HepG2 (cell line): ENCODE data around the gene CNPY4. TPM values are rescaled to one million over a fixed set of nuclear protein-coding genes. Genes with fewer than 3 reads are reported as not detected.

ENCODE experiments used
- ATF2 ChIP-seq: sonication (generic); formaldehyde crosslinking; IDR thresholded peaks from 2 replicates; pipeline ENCODE4 v1.4.0; 2020; ENCODE audit warnings: missing genetic modification reagents
- ATF7 ChIP-seq, 2 experiments: fragments of 450-650 bp in 1 of 2; sonication (generic) in 1 of 2; formaldehyde crosslinking in 1 of 2; IDR thresholded peaks; 2 replicates each; pipeline versions ENCODE4 v1.4.0 to v1.6.1; 2016 to 2020; ENCODE audit warnings: antibody characterized with exemption in 1 of 2, mild to moderate bottlenecking in 1 of 2, missing genetic modification reagents in 1 of 2
- CEBPB ChIP-seq: IDR thresholded peaks from 2 replicates; pipeline ENCODE4 v1.6.1; 2011; ENCODE audit warnings: low read depth, low read length, improper control_type of control experiment, borderline replicate concordance
- CEBPG ChIP-seq: IDR thresholded peaks from 2 replicates; pipeline ENCODE4 v1.6.1; 2016
- CTCF ChIP-seq: sonication (generic); formaldehyde crosslinking; IDR thresholded peaks from 2 replicates; pipeline ENCODE4 v1.5.0; 2020; ENCODE audit warnings: mild to moderate bottlenecking, missing genetic modification reagents, moderate library complexity
- IRF2 ChIP-seq: IDR thresholded peaks from 2 replicates; pipeline ENCODE4 v1.6.1; 2018; ENCODE audit warnings: missing genetic modification reagents, missing compliant biosample characterization
- NR2F2 ChIP-seq: IDR thresholded peaks from 2 replicates; pipeline ENCODE4 v1.6.1; 2012; ENCODE audit warnings: low read depth, inconsistent platforms, borderline replicate concordance
- RELA ChIP-seq: sonication (generic); formaldehyde crosslinking; IDR thresholded peaks from 2 replicates; pipeline ENCODE4 v1.4.0; 2020; ENCODE audit warnings: missing genetic modification reagents
- SETDB1 ChIP-seq: sonication (generic); formaldehyde crosslinking; IDR thresholded peaks from 2 replicates; pipeline ENCODE4 v1.5.1; 2020; ENCODE audit warnings: missing genetic modification reagents, mild to moderate bottlenecking, borderline replicate concordance
- SNAPC2 ChIP-seq: sonication (generic); formaldehyde crosslinking; IDR thresholded peaks from 2 replicates; pipeline ENCODE4 v1.8.1; 2022; ENCODE audit warnings: mild to moderate bottlenecking, missing genetic modification reagents
- TFDP2 ChIP-seq: sonication (generic); formaldehyde crosslinking; IDR thresholded peaks from 2 replicates; pipeline ENCODE4 v1.4.0; 2020; ENCODE audit warnings: missing genetic modification reagents
- YEATS2 ChIP-seq: sonication (generic); formaldehyde crosslinking; IDR thresholded peaks from 2 replicates; pipeline ENCODE4 v1.4.0; 2020; ENCODE audit warnings: missing genetic modification reagents, borderline replicate concordance
- ZFP91 ChIP-seq: sonication (generic); formaldehyde crosslinking; IDR thresholded peaks from 2 replicates; pipeline ENCODE4 v1.9.0; 2022; ENCODE audit warnings: missing genetic modification reagents, mild to moderate bottlenecking, borderline replicate concordance
- ZNF121 ChIP-seq: sonication (generic); formaldehyde crosslinking; IDR thresholded peaks from 2 replicates; pipeline ENCODE4 v1.5.0; 2020; ENCODE audit warnings: mild to moderate bottlenecking, missing genetic modification reagents
- ZNF263 ChIP-seq: sonication (generic); formaldehyde crosslinking; IDR thresholded peaks from 2 replicates; pipeline ENCODE4 v1.4.0; 2020; ENCODE audit warnings: missing genetic modification reagents
- ZNF501 ChIP-seq: sonication (generic); formaldehyde crosslinking; IDR thresholded peaks from 2 replicates; pipeline ENCODE4 v1.5.1; 2020; ENCODE audit warnings: mild to moderate bottlenecking, moderate library complexity, missing genetic modification reagents
- polyA plus RNA-seq, 8 experiments: library from polyadenylated mRNA; depleted of rRNA in 3 of 8; stranded (reverse) in 7 of 8; unstranded in 1 of 8; fragments of >200 nt; fragmentation: Illumina TruSeq in 4 of 8; extraction: Trizol in 4 of 8; gene quantifications; 2 replicates each; pipeline versions ENCODE4 v1.2.1 to v1.2.3, GENCODE V29; 2011 to 2016; ENCODE audit warnings: low read depth in 4 of 8, missing spikeins in 1 of 8, mixed read lengths in 1 of 8; ENCODE audit not compliant: insufficient read depth in 1 of 8
- total RNA-seq, 5 experiments: library from RNA; depleted of rRNA; stranded (reverse); fragments of >200 nt; fragmentation: Illumina TruSeq; extraction: Trizol; gene quantifications; 2 replicates each; pipeline ENCODE4 v1.2.3, GENCODE V29; 2016; ENCODE audit warnings: low read depth in 1 of 5
- TF ChIP-seq, protein P1 (sequence below): sonication (generic); formaldehyde crosslinking; IDR thresholded peaks from 2 replicates; pipeline ENCODE4 v1.4.0; 2020; ENCODE audit warnings: missing genetic modification reagents

Gene CNPY4
- total and polyA plus RNA-seq, 2 of the 13 experiments (the other 11 are each of a cell fraction or from before 2014, with no cell fraction given), result 6.2 to 12.7 TPM

DNA sequence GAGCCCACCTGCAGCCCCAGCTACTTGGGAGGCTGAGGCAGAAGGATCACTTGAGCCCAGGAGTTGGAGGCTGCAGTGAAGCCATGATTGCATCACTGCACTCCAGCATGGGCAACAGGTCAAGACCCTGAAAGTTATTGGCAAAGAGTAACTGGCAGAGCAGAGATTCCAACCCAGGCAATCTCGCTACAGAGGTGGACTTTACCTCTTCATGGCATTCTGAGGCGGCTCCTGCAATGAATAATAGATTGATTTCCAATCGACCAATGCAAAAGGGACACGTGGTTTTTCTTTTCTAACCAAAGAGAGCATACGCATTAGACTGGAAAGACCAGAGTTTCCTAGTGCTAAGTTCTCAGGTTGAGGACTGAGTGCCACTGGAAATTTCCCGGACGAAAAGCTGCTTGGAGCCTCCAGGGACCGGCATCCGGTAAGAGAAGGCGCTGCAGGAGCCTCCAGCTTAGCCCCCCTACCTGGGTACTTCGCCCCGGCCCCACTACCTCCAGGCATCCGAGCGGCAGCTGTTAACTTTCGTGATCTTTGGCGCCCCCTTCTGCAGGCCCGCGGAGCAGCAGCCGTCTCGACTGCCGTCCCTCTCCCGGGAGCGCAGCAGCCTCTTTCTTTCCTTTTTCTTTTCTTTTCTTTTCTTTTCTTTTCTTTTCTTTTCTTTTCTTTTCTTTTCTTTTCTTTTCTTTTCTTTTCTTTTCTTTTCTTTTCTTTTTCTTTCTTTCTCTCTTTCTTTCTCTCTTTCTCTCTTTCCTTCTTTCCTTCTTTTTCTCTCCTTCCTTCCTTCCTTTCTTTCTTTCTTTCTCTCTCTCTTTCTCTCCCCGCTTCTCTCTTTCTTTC, 11.4 kb downstream of the CNPY4 start (continued):
- TF ChIP-seq, protein P1, sequence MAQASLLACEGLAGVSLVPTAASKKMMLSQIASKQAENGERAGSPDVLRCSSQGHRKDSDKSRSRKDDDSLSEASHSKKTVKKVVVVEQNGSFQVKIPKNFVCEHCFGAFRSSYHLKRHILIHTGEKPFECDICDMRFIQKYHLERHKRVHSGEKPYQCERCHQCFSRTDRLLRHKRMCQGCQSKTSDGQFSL, result no peak
- TF ChIP-seq ZNF501 (CRISPR knock-in tag) (peak; percentile 67), ZFP91 (CRISPR knock-in tag) (peak; percentile 62; the same call in 1 of the 2 replicates), TFDP2 (no peak; the same call in 1 of the 2 replicates), ZNF263 (CRISPR knock-in tag) (no peak), RELA (CRISPR knock-in tag) (no peak), SNAPC2 (CRISPR knock-in tag) (no peak), IRF2 (CRISPR knock-in tag) (0 out of 2 replicates have a peak, but pooled peaks have one; percentile 15), NR2F2 (peak; percentile 34; the same call in 1 of the 2 replicates), CTCF (peak; percentile 91), CEBPG (peak; percentile 90), ZNF121 (peak; percentile 85), SETDB1 (CRISPR knock-in tag) (no peak), YEATS2 (CRISPR knock-in tag) (peak; percentile 52), ATF2 (CRISPR knock-in tag) (0 out of 2 replicates have a peak, but pooled peaks have one; percentile 6), ATF7 (IDR thresholded peaks at IDR 0.05) (peak; percentile 40; the same call in 1 of the 2 replicates), ATF7 (CRISPR knock-in tag; IDR thresholded peaks at IDR 0.05) (no peak), CEBPB (peak; percentile 92)
